Measurements from ENCODE around the gene TMEM35A. TPM values are rescaled to one million over a fixed set of nuclear protein-coding genes. Genes with fewer than 3 reads are reported as not detected.
A peak's percentile ranks its signal among the peaks of the same experiment; 100 is the strongest.
"Not testable (repeated sequence)": the region's sequence is repeated elsewhere in the genome, so short reads cannot be mapped to it uniquely, and the experiment has no call there.

TMEM35A gene
- 0.69 and 0.74 TPM in 2 replicates for total RNA-seq (2014; rRNA removed; shearing (Covaris generic))
- polyA plus RNA-seq (2014; cell fraction: nucleus; rRNA removed) = 0.10 TPM in 1 of 2 replicates, not detected in the other

- DNase-seq (ENCODE audit: extremely low read depth, low read depth) = no peak
Observed at GRCh38 chrX:101078716-101079598, at the start of gene TMEM35A. Gene TMEM35A (plus strand): TSS chrX:101078879. CDS start chrX:101079003, 124 bp downstream.

GRCh38 chrX:101029665-101030064 lies 49.0 kb upstream of the TMEM35A start:
- no peak for DNase-seq (ENCODE audit: extremely low read depth, low read depth)

GRCh38 chrX:101037231-101037630 lies 41.4 kb upstream of the TMEM35A start:
- DNase-seq (ENCODE audit: extremely low read depth, low read depth) = no peak

GRCh38 chrX:101040197-101040596 lies 38.5 kb upstream of the TMEM35A start:
- no peak for DNase-seq (ENCODE audit: extremely low read depth, low read depth)

- DNase-seq (ENCODE audit: extremely low read depth, low read depth) = peak; percentile 2
Observed at GRCh38 chrX:101051153-101051548, 27.5 kb upstream of the TMEM35A start.

- peak; percentile 97 for DNase-seq (ENCODE audit: extremely low read depth, low read depth)
Observed at GRCh38 chrX:101051549-101052302, 27.0 kb upstream of the TMEM35A start, which contains the start of gene TRMT2B. Gene TRMT2B (minus strand): TSS chrX:101052111. CDS start chrX:101042289, 9,822 bp downstream.

- not testable (repeated sequence) for DNase-seq (ENCODE audit: extremely low read depth, low read depth)
Observed at GRCh38 chrX:101056551-101056950, 22.1 kb upstream of the TMEM35A start.

- DNase-seq (ENCODE audit: extremely low read depth, low read depth) = peak; percentile 23
Observed at GRCh38 chrX:101057093-101057714, 21.5 kb upstream of the TMEM35A start.

GRCh38 chrX:101062176-101062575 lies 16.5 kb upstream of the TMEM35A start:
- DNase-seq (ENCODE audit: extremely low read depth, low read depth) = no peak

GRCh38 chrX:101071582-101071981 lies 7.1 kb upstream of the TMEM35A start:
- DNase-seq (ENCODE audit: extremely low read depth, low read depth) = no peak

GRCh38 chrX:101079736-101080270 lies 1.1 kb downstream of the TMEM35A start:
- DNase-seq (ENCODE audit: extremely low read depth, low read depth) = no peak

GRCh38 chrX:101080326-101081124 lies 1.8 kb downstream of the TMEM35A start:
- no peak for DNase-seq (ENCODE audit: extremely low read depth, low read depth)

- DNase-seq (ENCODE audit: extremely low read depth, low read depth) = no peak
Observed at GRCh38 chrX:101081231-101081630, 2.6 kb downstream of the TMEM35A start.

- DNase-seq (ENCODE audit: extremely low read depth, low read depth) = no peak
Observed at GRCh38 chrX:101091817-101092216, 13.1 kb downstream of the TMEM35A start.

GRCh38 chrX:101097546-101098453 lies 19.1 kb downstream of the TMEM35A start, which contains the start of gene CENPI:
Gene CENPI (plus strand): TSS chrX:101098204. CDS start chrX:101101071, 2,867 bp downstream.
- peak; percentile 95 for DNase-seq (ENCODE audit: extremely low read depth, low read depth)

- no peak for DNase-seq (ENCODE audit: extremely low read depth, low read depth)
Observed at GRCh38 chrX:101108284-101108683, 29.6 kb downstream of the TMEM35A start.

GRCh38 chrX:101117701-101118100 lies 39.0 kb downstream of the TMEM35A start:
- DNase-seq (ENCODE audit: extremely low read depth, low read depth) = no peak

GRCh38 chrX:101136235-101136634 lies 57.6 kb downstream of the TMEM35A start:
- DNase-seq (ENCODE audit: extremely low read depth, low read depth) = no peak

All from NCI-H460 (cell line).